Stomach (tissue), 4 donors: ENCODE results near the gene MYOZ3.

Experiments used
- CTCF ChIP-seq, 7 experiments: fragments of 450-650 bp in 4 of 7; fragments of 200-600 bp in 3 of 7; sonication (generic) in 3 of 7; IDR thresholded peaks; one replicate each; pipeline ENCODE4 v1.5.1; 2016 to 2019; ENCODE audit warnings: antibody characterized with exemption in 7 of 7, control low read depth in 2 of 7, mild to moderate bottlenecking in 1 of 7
- POLR2A ChIP-seq, 4 donors: fragments of 450-650 bp; IDR thresholded peaks; one replicate each; pipeline ENCODE4 v1.6.1; 2016; ENCODE audit warnings: antibody characterized with exemption in 4 of 4, control low read depth in 2 of 4, mild to moderate bottlenecking in 1 of 4, moderate library complexity in 1 of 4

- TF ChIP-seq POLR2A (IDR thresholded peaks at IDR 0.05), result no peak
- TF ChIP-seq CTCF (IDR thresholded peaks at IDR 0.05), result no peak
Measured at GRCh38 chr5:150703762-150704161, 42.7 kb downstream of the MYOZ3 start.
